Coronary artery (tissue), 2 donors: ENCODE results near the gene ATXN1L.

Experiments used
- DNase-seq: peaks from one replicate; pipeline ENCODE4 v3.0.0-alpha.2; 2017; ENCODE audit warnings: low spot score
- H3K27ac ChIP-seq, 2 donors: fragments of 200-600 bp; sonication (generic); one replicate each; pipeline ENCODE4 v1.5.1; 2016 to 2019
- H3K4me3 ChIP-seq: fragments of 200-600 bp; sonication (generic); 2 replicates; pipeline ENCODE4 v1.5.1; 2016; ENCODE audit warnings: mild to moderate bottlenecking, moderate library complexity
- CTCF ChIP-seq: fragments of 200-600 bp; sonication (generic); IDR thresholded peaks from one replicate; pipeline ENCODE4 v1.5.1; 2019; ENCODE audit warnings: antibody characterized with exemption

Gene ATXN1L

GRCh38 chr16:71894921-71895678 lies 49.3 kb downstream of the ATXN1L start, which contains the start of gene IST1:
Gene IST1 (plus strand): TSS chr16:71895531. CDS start chr16:71915641, 20,110 bp downstream.
- TF ChIP-seq CTCF: no peak
- peak within 1 kb of the TSS; percentile 99 for H3K27ac ChIP-seq
- peak; percentile 99 for DNase-seq
- H3K4me3 ChIP-seq: peak within 1 kb of the TSS; percentile 92

- TF ChIP-seq CTCF: no peak
- peak overlapping the region; percentile 99 for H3K27ac ChIP-seq
- peak overlapping the region; percentile 92 for H3K4me3 ChIP-seq
- no peak for DNase-seq
These were observed 50.0 kb downstream of the ATXN1L start for GRCh38 chr16:71895679-71896365.

GRCh38 chr16:71896764-71897368 lies 51.1 kb downstream of the ATXN1L start:
- DNase-seq: no peak
- no peak for TF ChIP-seq CTCF
- peak overlapping the region; percentile 40 to 99 for H3K27ac ChIP-seq
- H3K4me3 ChIP-seq: peak overlapping the region; percentile 92

- TF ChIP-seq CTCF: no peak
- H3K4me3 ChIP-seq: no peak overlapping the region
- H3K27ac ChIP-seq: no peak overlapping the region
- DNase-seq: no peak
These were observed 53.4 kb downstream of the ATXN1L start for GRCh38 chr16:71899171-71899570.

GRCh38 chr16:71902656-71903365 lies 57.0 kb downstream of the ATXN1L start:
- Histone ChIP-seq H3K27ac (no peak overlapping the region), H3K4me3 (no peak overlapping the region)
- DNase-seq: no peak
- TF ChIP-seq CTCF: no peak

GRCh38 chr16:71903608-71904007 lies 57.8 kb downstream of the ATXN1L start:
- TF ChIP-seq CTCF: no peak
- Histone ChIP-seq H3K4me3 (no peak overlapping the region), H3K27ac (no peak overlapping the region)
- no peak for DNase-seq
